ENCODE results near the gene CHID1.

CHID1 gene

DNA sequence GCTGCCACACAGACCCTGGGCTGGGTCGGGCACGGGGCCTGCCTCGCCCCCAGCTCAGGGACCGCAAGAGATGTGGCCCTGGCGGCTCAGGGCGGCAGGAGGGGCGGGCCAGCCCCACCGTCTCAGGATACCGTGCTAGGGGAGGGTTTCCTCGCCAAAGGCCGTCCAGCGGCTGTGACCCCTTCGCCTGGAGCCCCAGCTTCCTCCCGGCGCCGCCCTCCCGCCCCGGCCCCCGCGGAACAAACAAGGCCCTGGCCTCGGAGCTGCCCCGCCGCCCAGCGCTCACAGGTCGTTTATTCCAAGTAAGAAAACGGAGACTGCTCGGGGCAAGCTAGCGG lies 14.5 kb upstream of the CHID1 start:
- TF ChIP-seq MYC (IDR thresholded peaks at IDR 0.05; ENCODE audit: low read depth, low read length) (no peak), CTCF (IDR thresholded peaks at IDR 0.05; ENCODE audit: low read depth, low read length) (no peak)
- no peak for DNase-seq (ENCODE audit: low read depth)
- no peak overlapping the region for H3K4me3 ChIP-seq (ENCODE audit: low read depth, low read length)

DNA sequence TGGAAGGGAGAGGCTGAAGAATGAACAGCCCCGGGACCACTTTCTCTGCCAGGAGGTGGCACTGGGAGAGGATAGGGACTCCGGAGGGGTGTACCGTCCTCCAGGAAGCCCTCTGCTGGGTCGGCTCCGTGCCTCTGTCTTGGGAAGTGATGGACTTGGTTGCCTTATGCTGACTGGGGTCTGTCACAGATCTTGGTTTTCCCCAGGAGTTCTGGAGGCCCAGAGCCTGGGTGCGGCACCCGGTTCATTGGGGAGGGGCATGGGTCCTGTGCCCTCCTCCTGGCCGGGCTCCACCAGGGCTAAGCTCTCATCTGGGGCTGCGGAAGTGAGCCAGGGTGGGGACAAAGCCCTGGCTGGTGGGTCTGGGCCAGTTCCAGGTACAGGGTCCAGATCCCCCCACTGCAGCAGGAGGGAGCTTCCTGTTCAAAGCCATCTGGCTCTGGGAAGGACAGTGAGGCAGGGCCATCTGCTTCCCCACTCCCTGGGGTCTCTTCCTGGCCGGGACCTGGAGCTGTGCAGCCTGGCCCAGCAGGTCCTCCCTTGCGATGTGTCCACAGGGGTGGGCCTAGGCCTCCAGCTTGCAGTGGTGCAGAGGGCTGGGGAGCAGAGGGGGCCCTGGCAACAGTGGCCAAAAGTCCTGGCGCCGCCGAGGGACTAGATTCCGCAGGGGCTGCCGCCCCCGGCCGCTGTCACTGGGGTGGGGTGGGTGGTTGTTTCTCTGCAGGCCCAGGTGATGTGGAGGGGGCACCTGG lies 14.0 kb upstream of the CHID1 start:
- H3K4me3 ChIP-seq (ENCODE audit: low read depth, low read length), result no peak overlapping the region
- no peak for TF ChIP-seq MYC (IDR thresholded peaks at IDR 0.05; ENCODE audit: low read depth, low read length)
- no peak for TF ChIP-seq POLR2A (IDR thresholded peaks at IDR 0.05; ENCODE audit: extremely low read depth, insufficient read length)
- TF ChIP-seq CTCF (IDR thresholded peaks at IDR 0.05; ENCODE audit: low read depth, low read length), result no peak
- no peak for TF ChIP-seq MAX (IDR thresholded peaks at IDR 0.05; ENCODE audit: low read depth, low read length)
- DNase-seq (ENCODE audit: low read depth), result no peak

- no peak for DNase-seq (ENCODE audit: low read depth)
- H3K4me3 ChIP-seq (ENCODE audit: low read depth, low read length), result no peak overlapping the region
- no peak for TF ChIP-seq POLR2A (IDR thresholded peaks at IDR 0.05; ENCODE audit: extremely low read depth, insufficient read length)
- TF ChIP-seq MYC (IDR thresholded peaks at IDR 0.05; ENCODE audit: low read depth, low read length), result no peak
- TF ChIP-seq MAX (IDR thresholded peaks at IDR 0.05; ENCODE audit: low read depth, low read length), result no peak
- no peak for TF ChIP-seq CTCF (IDR thresholded peaks at IDR 0.05; ENCODE audit: low read depth, low read length)
These were observed 13.2 kb upstream of the CHID1 start for GRCh38 chr11:923691-924405.

DNA sequence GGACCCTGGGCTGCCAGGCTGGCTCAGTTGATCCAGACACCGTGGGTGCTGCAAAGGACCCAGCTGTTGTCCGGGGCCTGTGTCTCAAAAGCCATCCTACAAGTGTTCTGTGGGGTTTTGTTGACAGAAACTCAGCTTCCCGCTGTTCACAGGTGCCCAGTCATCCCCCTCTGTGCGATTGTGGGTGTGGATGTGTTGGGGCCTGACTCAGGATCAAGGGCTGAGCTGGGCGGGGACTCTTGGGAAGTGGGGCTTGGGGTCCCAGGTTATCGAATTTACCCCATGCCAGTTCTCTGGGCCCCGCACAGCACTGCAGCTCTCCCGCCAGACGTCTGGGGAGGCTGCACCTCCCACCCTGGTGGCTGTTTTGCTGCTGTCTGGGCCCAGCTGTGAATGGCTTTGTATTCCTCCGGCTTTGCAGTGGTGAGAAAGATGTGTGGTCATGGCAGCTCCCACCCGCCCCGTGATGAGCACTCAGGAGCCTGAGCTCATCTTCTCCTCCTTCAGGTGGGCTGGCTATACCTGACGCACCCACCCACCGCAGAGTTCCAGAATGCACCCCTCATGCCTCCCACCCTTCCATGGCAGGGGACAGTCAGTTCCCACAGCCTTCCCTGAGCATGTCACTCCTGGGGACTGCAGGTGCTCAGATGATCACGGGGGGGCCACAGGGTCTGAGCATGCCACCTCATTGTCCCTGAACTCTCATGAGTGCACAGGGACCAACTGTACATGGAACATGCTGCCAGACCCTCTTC lies 11.5 kb upstream of the CHID1 start:
- TF ChIP-seq MAX (IDR thresholded peaks at IDR 0.05; ENCODE audit: low read depth, low read length), result no peak
- no peak for TF ChIP-seq POLR2A (IDR thresholded peaks at IDR 0.05; ENCODE audit: extremely low read depth, insufficient read length)
- TF ChIP-seq MYC (IDR thresholded peaks at IDR 0.05; ENCODE audit: low read depth, low read length), result no peak
- TF ChIP-seq CTCF (IDR thresholded peaks at IDR 0.05; ENCODE audit: low read depth, low read length), result no peak
- DNase-seq (ENCODE audit: low read depth), result no peak
- no peak overlapping the region for H3K4me3 ChIP-seq (ENCODE audit: low read depth, low read length)

- no peak for DNase-seq (ENCODE audit: low read depth)
- H3K4me3 ChIP-seq (ENCODE audit: low read depth, low read length), result no peak overlapping the region
- TF ChIP-seq MAX (IDR thresholded peaks at IDR 0.05; ENCODE audit: low read depth, low read length) (no peak), MYC (IDR thresholded peaks at IDR 0.05; ENCODE audit: low read depth, low read length) (no peak), CTCF (IDR thresholded peaks at IDR 0.05; ENCODE audit: low read depth, low read length) (no peak)
These were observed 6.8 kb upstream of the CHID1 start for GRCh38 chr11:917426-917825.

Measured in NB4 (cell line).